ENCODE results near the gene MACF1.
A peak's percentile ranks its signal among the peaks of the same experiment; 100 is the strongest.

Gene MACF1

DNA sequence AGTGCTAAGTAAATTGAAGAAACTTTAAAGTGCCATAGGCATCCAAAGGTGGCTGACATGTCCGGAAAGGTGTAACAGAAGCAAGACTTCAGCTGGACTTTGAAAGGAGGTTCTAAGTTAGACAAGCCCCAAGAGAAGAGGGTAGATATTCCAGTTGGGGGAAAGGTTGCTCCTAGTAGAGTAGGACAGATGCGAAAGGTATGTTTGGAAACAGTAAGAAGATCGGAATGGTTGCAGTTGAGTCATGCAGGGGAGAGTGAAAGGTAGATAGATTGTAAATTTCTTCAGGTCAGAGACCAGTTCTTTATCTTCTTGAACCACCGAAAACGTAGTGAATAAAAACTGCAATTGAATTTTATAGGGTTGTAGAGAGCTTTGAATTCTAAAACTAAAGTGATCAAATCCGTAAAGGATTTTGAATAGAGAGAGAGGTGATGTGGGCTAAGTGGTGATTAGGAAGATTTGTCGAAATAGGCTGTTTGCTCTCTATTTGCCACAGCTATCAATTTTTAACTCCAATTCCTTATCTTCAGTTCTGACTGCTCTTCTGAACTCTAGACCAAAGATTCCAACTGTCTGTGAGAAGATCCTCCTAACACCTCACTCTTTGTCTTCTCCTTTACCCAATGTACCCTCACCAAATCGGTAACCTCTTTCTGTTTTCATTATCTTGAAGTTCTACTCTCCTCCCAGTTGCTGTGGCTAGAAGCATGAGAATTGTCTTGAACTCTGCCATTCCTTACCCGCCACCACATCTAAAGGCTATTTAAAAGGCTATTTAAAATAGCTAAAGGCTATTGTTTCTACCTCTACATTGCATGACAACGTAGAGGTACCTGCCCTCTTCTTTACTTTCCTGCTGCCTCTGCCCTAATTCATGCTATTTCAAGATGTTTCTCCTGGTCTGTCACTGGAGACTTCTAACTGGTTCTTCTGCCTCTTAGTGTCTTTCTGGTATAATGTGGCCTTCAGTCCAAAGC, 16.7 kb downstream of the MACF1 start:
- H3K27me3 ChIP-seq (ENCODE audit: control insufficient read depth, insufficient read depth, low read length): no peaks in the 10 kb centered on the region
- no peak overlapping the region for H3K9ac ChIP-seq (ENCODE audit: low read depth, low read length)
- H3K9me3 ChIP-seq (replicated peaks; ENCODE audit: low read length): no peaks in the 10 kb centered on the region
- H3K4me1 ChIP-seq (ENCODE audit: control insufficient read depth, insufficient read depth, low read length): no peaks in the 10 kb centered on the region
- H3K4me3 ChIP-seq (ENCODE audit: low read length): no peak overlapping the region
- H3K4me2 ChIP-seq (ENCODE audit: low read length): no peak overlapping the region
- H3K36me3 ChIP-seq (ENCODE audit: insufficient read depth, low read length): no peaks in the 10 kb centered on the region

DNA sequence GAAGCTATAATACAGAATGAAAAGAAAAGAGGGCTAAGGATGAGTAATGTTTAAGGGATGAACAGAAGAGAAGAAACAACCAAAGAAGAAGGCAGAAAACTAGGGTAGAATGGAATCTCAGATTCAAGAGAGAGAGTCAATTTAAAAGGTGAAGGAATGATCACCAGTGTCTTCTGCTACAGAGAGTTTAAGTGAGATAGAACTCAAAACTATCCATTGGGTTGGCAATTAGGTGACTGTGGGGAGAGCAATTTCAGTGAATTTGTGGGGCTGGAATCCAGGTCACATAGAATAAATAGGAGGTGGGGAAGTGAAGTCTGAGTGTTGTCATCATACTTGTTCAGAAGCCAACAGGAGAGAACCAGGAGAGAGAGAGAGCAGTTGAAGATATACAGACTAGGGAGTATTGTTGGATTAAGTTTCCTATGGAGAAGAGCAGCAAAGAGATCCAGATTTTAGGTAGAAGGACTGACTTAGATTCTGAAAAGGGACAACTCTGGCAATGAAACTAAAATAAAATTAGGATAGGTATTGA, 19.9 kb downstream of the MACF1 start:
- H3K4me1 ChIP-seq (ENCODE audit: control insufficient read depth, insufficient read depth, low read length): no peaks in the 10 kb centered on the region
- H3K27me3 ChIP-seq (ENCODE audit: control insufficient read depth, insufficient read depth, low read length): no peaks in the 10 kb centered on the region
- no peak overlapping the region for H3K4me2 ChIP-seq (ENCODE audit: low read length)
- no peaks in the 10 kb centered on the region for H3K9me3 ChIP-seq (replicated peaks; ENCODE audit: low read length)
- no peaks in the 10 kb centered on the region for H3K36me3 ChIP-seq (ENCODE audit: insufficient read depth, low read length)
- H3K9ac ChIP-seq (ENCODE audit: low read depth, low read length): no peak overlapping the region
- no peak overlapping the region for H3K4me3 ChIP-seq (ENCODE audit: low read length)

DNA sequence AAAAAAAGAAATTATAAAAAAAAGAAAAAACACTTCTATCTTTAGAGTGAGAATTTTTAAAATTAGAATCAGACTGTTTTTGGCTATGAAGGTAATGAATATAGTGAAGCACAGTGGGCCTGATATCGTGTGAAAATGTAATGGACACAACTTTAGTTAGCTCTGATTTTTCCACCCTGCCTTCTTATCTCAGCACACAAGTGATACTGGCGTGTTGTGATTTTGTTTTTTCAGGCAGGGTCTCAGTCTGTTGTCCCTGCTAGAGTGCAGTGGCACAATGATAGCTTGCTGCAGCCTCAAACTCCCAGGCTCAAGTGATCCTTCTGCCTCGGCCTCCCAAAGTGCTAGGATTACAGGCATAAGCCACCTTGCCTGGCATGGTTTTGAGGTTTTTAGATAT, 22.3 kb downstream of the MACF1 start:
- peaks cover 17% of the 10 kb centered on the region for H3K4me1 ChIP-seq (ENCODE audit: control insufficient read depth, insufficient read depth, low read length)
- no peaks in the 10 kb centered on the region for H3K27me3 ChIP-seq (ENCODE audit: control insufficient read depth, insufficient read depth, low read length)

DNA sequence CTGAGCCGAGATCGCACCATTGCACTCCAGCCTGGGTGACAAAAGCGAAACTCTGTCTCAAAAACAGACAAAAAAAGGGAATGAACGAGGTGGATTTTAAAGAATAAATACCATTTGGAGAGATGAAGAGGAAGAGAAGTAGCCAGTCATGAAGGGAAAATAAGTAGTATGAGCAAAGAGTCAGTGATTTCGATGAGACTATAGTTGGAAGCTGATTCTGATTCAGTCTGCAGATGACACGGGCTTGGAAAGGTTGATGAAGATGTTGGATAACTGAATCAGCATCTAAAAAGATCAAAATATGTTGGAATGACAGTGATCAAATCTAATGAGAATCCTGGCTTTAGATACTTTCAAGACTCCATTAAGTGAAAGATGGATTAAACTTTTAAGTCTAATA, 23.8 kb downstream of the MACF1 start:
- H3K4me3 ChIP-seq (ENCODE audit: low read length): no peak overlapping the region
- no peaks in the 10 kb centered on the region for H3K27me3 ChIP-seq (ENCODE audit: control insufficient read depth, insufficient read depth, low read length)
- no peaks in the 10 kb centered on the region for H3K9me3 ChIP-seq (replicated peaks; ENCODE audit: low read length)
- H3K9ac ChIP-seq (ENCODE audit: low read depth, low read length): no peak overlapping the region
- peaks cover 3% of the 10 kb centered on the region for H3K36me3 ChIP-seq (ENCODE audit: insufficient read depth, low read length)
- peaks cover 17% of the 10 kb centered on the region for H3K4me1 ChIP-seq (ENCODE audit: control insufficient read depth, insufficient read depth, low read length)
- H3K4me2 ChIP-seq (ENCODE audit: low read length): no peak overlapping the region

More for the DNA sequence above, 22.3 kb downstream of the MACF1 start:
- no peak overlapping the region for H3K4me3 ChIP-seq (ENCODE audit: low read length)
- no peaks in the 10 kb centered on the region for H3K36me3 ChIP-seq (ENCODE audit: insufficient read depth, low read length)
- H3K4me2 ChIP-seq (ENCODE audit: low read length): no peak overlapping the region
- H3K9me3 ChIP-seq (replicated peaks; ENCODE audit: low read length): no peaks in the 10 kb centered on the region
- H3K9ac ChIP-seq (ENCODE audit: low read depth, low read length): no peak overlapping the region

DNA sequence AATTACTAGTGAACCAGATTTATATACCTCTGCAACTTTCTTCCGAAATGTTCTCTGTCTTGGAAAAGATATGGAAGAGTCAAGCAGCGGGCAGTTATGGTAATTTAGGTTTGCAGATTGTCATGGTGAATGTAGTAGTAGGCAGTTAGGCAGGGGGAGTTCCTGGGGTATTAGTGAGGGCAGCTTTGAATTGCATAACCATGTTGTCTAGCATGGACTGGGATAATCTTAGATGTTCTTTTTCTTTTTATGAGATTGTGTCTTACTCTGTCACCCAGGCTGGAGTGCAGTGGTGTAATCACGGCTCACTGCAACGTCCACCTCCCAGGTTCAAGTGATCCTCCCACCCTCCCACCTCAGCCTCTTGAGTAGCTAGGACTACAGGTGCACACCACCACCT, 25.0 kb downstream of the MACF1 start:
- Histone ChIP-seq H3K4me3 (ENCODE audit: low read length) (no peak overlapping the region), H3K4me2 (ENCODE audit: low read length) (no peak overlapping the region), H3K9me3 (replicated peaks; ENCODE audit: low read length) (no peaks in the 10 kb centered on the region), H3K36me3 (ENCODE audit: insufficient read depth, low read length) (peaks cover 3% of the 10 kb centered on the region), H3K4me1 (ENCODE audit: control insufficient read depth, insufficient read depth, low read length) (peaks cover 17% of the 10 kb centered on the region), H3K27me3 (ENCODE audit: control insufficient read depth, insufficient read depth, low read length) (no peaks in the 10 kb centered on the region), H3K9ac (ENCODE audit: low read depth, low read length) (no peak overlapping the region)

DNA sequence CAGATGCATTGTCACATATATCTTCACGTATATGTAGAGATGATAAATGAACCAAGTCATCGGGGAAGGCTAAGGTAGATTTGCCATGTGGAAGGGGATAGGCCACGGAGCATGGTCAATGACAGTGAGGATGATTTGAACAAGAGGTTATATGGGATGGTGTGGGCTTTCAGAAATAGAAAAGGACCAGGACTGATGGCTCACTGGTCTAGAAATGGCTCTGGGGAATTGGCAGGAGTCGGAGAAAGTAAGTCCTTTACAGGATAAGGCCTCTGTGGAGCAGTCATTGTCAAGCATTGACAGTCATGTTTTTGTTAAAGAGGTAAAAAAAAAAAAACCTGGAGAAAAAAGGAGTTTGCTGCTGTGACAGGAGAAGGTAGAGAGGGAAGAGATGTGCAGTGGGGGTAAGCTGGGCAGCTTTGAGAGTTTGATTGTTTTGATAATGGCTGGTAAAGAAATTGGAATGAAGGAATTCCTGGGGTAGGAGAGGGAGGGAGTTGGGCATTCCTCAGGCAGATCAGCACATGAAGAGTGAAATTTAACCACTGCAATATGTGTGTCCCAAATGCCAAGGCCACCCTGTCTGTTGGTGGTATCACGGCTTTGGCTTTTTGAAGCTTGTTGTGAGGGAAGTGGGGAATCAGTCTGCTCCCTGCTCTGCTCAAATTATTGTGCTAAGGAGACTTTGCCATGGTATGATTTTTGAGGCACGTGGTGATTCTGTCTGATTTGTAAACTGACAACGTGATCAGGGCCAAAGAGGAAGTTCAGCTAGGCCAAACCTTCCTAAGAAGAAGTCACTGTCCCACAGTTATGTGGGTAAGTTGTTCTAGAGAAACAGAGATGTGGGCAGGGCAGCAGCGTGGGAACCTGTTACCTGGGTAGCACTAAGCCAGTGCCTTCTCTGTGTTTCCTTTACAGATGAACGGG, 26.0 kb downstream of the MACF1 start:
- H3K36me3 ChIP-seq (ENCODE audit: insufficient read depth, low read length): peaks cover 3% of the 10 kb centered on the region
- H3K4me3 ChIP-seq (ENCODE audit: low read length): no peak overlapping the region
- no peaks in the 10 kb centered on the region for H3K27me3 ChIP-seq (ENCODE audit: control insufficient read depth, insufficient read depth, low read length)
- H3K4me2 ChIP-seq (ENCODE audit: low read length): peak overlapping the region; percentile 37
- peaks cover 17% of the 10 kb centered on the region for H3K4me1 ChIP-seq (ENCODE audit: control insufficient read depth, insufficient read depth, low read length)
- H3K9me3 ChIP-seq (replicated peaks; ENCODE audit: low read length): no peaks in the 10 kb centered on the region
- H3K9ac ChIP-seq (ENCODE audit: low read depth, low read length): peak overlapping the region; percentile 8

DNA sequence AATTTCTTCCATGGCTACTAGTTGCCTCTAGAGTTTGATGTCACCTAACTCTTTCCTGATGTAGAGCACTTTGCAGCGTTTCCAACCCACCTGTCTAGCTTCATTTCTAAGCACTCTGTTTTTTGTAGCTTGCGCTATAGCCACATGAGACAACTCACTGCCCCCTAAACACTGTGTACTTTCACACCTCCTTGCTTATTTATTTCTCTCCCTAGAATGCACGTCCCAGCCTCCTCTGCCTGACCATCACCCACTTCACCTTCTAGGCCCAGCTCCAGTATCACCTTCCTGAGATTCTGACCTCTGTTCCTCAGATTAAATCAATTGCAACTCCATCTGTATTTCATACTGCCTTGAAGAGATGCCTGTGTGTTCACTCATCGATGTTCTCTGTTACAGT, 32.5 kb downstream of the MACF1 start:
- Histone ChIP-seq H3K4me2 (ENCODE audit: low read length) (no peak overlapping the region), H3K9me3 (replicated peaks; ENCODE audit: low read length) (no peaks in the 10 kb centered on the region), H3K4me3 (ENCODE audit: low read length) (no peak overlapping the region), H3K27me3 (ENCODE audit: control insufficient read depth, insufficient read depth, low read length) (no peaks in the 10 kb centered on the region), H3K9ac (ENCODE audit: low read depth, low read length) (no peak overlapping the region), H3K4me1 (ENCODE audit: control insufficient read depth, insufficient read depth, low read length) (peaks cover 5% of the 10 kb centered on the region), H3K36me3 (ENCODE audit: insufficient read depth, low read length) (peaks cover 9% of the 10 kb centered on the region)

DNA sequence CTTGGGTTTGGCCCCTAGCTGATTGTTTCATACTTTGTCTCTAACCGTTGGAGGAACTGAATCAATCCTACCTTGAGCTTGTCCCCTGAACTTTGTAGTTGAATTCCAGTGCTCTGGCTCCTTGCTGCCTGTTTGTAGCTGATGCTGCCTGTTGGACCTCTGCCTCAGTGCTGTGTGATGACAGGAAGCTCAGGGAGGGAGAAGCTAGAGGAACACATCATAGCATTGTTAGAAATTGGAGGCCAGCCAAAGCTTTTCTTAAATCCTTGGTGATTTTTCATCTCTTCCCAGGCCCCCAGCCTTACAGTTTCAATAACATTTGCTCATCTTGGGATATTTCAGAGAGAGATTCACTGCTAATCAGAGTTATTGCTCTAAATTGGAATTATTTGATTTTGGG, 34.0 kb downstream of the MACF1 start:
- no peaks in the 10 kb centered on the region for H3K9me3 ChIP-seq (replicated peaks; ENCODE audit: low read length)
- no peak overlapping the region for H3K9ac ChIP-seq (ENCODE audit: low read depth, low read length)

DNA sequence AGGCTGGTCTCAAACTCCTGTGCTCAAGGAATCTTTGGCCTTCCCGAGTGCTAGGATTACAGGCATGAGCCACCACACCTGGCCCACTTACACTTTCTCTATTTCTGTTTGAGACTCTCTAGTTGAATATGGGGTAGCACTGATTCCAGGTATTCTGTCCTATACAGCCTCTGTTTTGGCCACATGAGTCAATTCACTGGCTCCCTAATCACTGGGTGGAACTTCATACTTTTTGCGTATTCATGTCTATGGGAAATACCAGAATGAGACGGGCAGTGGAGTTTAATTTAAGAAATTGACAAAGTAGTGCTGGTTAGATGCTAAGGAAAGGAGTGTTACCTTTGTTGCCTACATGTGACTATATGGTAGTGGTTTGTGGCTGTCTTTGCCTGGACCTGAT, 35.5 kb downstream of the MACF1 start:
- H3K36me3 ChIP-seq (ENCODE audit: insufficient read depth, low read length): peaks cover 6% of the 10 kb centered on the region
- H3K4me3 ChIP-seq (ENCODE audit: low read length): no peak overlapping the region
- peaks cover 5% of the 10 kb centered on the region for H3K4me1 ChIP-seq (ENCODE audit: control insufficient read depth, insufficient read depth, low read length)
- H3K9me3 ChIP-seq (replicated peaks; ENCODE audit: low read length): no peaks in the 10 kb centered on the region
- H3K9ac ChIP-seq (ENCODE audit: low read depth, low read length): no peak overlapping the region
- H3K4me2 ChIP-seq (ENCODE audit: low read length): no peak overlapping the region
- no peaks in the 10 kb centered on the region for H3K27me3 ChIP-seq (ENCODE audit: control insufficient read depth, insufficient read depth, low read length)

More for the DNA sequence above, 34.0 kb downstream of the MACF1 start:
- Histone ChIP-seq H3K4me3 (ENCODE audit: low read length) (no peak overlapping the region), H3K4me2 (ENCODE audit: low read length) (no peak overlapping the region), H3K36me3 (ENCODE audit: insufficient read depth, low read length) (peaks cover 6% of the 10 kb centered on the region), H3K27me3 (ENCODE audit: control insufficient read depth, insufficient read depth, low read length) (no peaks in the 10 kb centered on the region), H3K4me1 (ENCODE audit: control insufficient read depth, insufficient read depth, low read length) (peaks cover 5% of the 10 kb centered on the region)

DNA sequence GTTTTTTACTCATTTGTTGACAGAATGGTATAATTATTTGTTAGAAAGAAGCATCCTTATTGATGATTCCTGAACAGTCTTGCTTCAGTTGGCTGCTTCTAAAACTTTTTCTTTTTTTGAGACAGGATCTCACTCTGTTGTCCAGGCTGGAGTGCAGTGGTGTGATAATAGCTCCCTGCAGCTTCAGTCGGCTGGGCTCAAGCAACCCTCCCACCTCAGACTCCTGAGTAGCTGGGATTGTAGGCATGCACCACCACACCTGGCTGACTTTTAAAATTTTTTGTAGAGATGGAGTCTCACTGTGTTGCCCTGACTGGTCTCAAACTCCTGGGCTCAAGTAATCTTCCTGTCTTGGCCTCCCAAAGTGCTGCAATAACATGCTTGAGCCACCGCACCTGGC, 38.8 kb downstream of the MACF1 start:
- Histone ChIP-seq H3K4me3 (ENCODE audit: low read length) (no peak overlapping the region), H3K4me1 (ENCODE audit: control insufficient read depth, insufficient read depth, low read length) (peaks cover 1% of the 10 kb centered on the region), H3K9me3 (replicated peaks; ENCODE audit: low read length) (no peaks in the 10 kb centered on the region), H3K9ac (ENCODE audit: low read depth, low read length) (no peak overlapping the region), H3K4me2 (ENCODE audit: low read length) (no peak overlapping the region), H3K27me3 (ENCODE audit: control insufficient read depth, insufficient read depth, low read length) (no peaks in the 10 kb centered on the region), H3K36me3 (ENCODE audit: insufficient read depth, low read length) (no peaks in the 10 kb centered on the region)

Measured in skeletal muscle satellite cell (primary cell).